IPS-NIHi11 (cell line): Measurements from ENCODE around the gene CHAC2.
"Not testable (repeated sequence)": the region's sequence is repeated elsewhere in the genome, so short reads cannot be mapped to it uniquely, and the experiment has no call there.

ENCODE experiments used
- DNase-seq: peaks from one replicate; pipeline ENCODE4 v3.0.0; 2012; ENCODE audit warnings: mixed read lengths, low spot score

Gene CHAC2

GRCh38 chr2:53767405-53768241 lies at the start of gene CHAC2:
Gene CHAC2 (plus strand): TSS chr2:53767804. CDS start chr2:53767887, 83 bp downstream.
- DNase-seq, result peak; percentile 86

GRCh38 chr2:53720944-53721343 lies 46.7 kb upstream of the CHAC2 start:
- not testable (repeated sequence) for DNase-seq

- DNase-seq, result no peak
These were observed 43.1 kb upstream of the CHAC2 start for GRCh38 chr2:53724536-53724935.

GRCh38 chr2:53725662-53726061 lies 41.9 kb upstream of the CHAC2 start:
- no peak for DNase-seq

- no peak for DNase-seq
These were observed 39.7 kb upstream of the CHAC2 start for GRCh38 chr2:53727921-53728320.

- DNase-seq, result no peak
These were observed 38.4 kb upstream of the CHAC2 start for GRCh38 chr2:53729143-53729762.

- no peak for DNase-seq
These were observed 30.5 kb upstream of the CHAC2 start for GRCh38 chr2:53737091-53737490.

GRCh38 chr2:53739032-53739431 lies 28.6 kb upstream of the CHAC2 start:
- no peak for DNase-seq

GRCh38 chr2:53740170-53740569 lies 27.4 kb upstream of the CHAC2 start:
- DNase-seq, result no peak

- DNase-seq, result no peak
These were observed 23.1 kb upstream of the CHAC2 start for GRCh38 chr2:53744395-53745065.

GRCh38 chr2:53750041-53750768 lies 17.4 kb upstream of the CHAC2 start:
- DNase-seq, result no peak

GRCh38 chr2:53751728-53752127 lies 15.9 kb upstream of the CHAC2 start:
- DNase-seq, result no peak

- DNase-seq, result no peak
These were observed 15.2 kb upstream of the CHAC2 start for GRCh38 chr2:53752385-53752784.

- no peak for DNase-seq
These were observed 14.6 kb upstream of the CHAC2 start for GRCh38 chr2:53753041-53753440.

GRCh38 chr2:53755121-53755520 lies 12.5 kb upstream of the CHAC2 start:
- DNase-seq, result no peak

GRCh38 chr2:53756644-53757043 lies 11.0 kb upstream of the CHAC2 start:
- DNase-seq, result no peak

- not testable (repeated sequence) for DNase-seq
These were observed 10.4 kb upstream of the CHAC2 start for GRCh38 chr2:53757206-53757605.

GRCh38 chr2:53765767-53766166 lies 1.8 kb upstream of the CHAC2 start:
- DNase-seq, result no peak

GRCh38 chr2:53768242-53768542 lies 588 bp downstream of the CHAC2 start:
- DNase-seq, result no peak

- DNase-seq, result no peak
These were observed 1.8 kb downstream of the CHAC2 start for GRCh38 chr2:53769318-53769945.

- no peak for DNase-seq
These were observed 2.7 kb downstream of the CHAC2 start for GRCh38 chr2:53770264-53770663.

GRCh38 chr2:53777134-53777533 lies 9.5 kb downstream of the CHAC2 start:
- DNase-seq, result no peak
